GM12872 (cell line): Measurements from ENCODE around the gene C5orf34.

Experiments
- CTCF ChIP-seq: IDR thresholded peaks from 3 replicates; pipeline ENCODE4 v1.5.1; 2011; ENCODE audit warnings: low read depth, mild to moderate bottlenecking, low read length, moderate library complexity; ENCODE audit not compliant: insufficient read depth

The C5orf34 gene

GRCh38 chr5:43514025-43514424, 923 bp downstream of the C5orf34 start:
- TF ChIP-seq CTCF, result no peak

GRCh38 chr5:43498581-43498980, 16.4 kb downstream of the C5orf34 start:
- TF ChIP-seq CTCF, result no peak

- no peak for TF ChIP-seq CTCF
Observed at GRCh38 chr5:43497311-43498104, 17.4 kb downstream of the C5orf34 start.

- TF ChIP-seq CTCF, result no peak
Observed at GRCh38 chr5:43491326-43491725, 23.6 kb downstream of the C5orf34 start.

GRCh38 chr5:43486353-43486752, 28.6 kb downstream of the C5orf34 start:
- no peak for TF ChIP-seq CTCF

GRCh38 chr5:43485406-43485805, 29.5 kb downstream of the C5orf34 start:
- TF ChIP-seq CTCF, result no peak

GRCh38 chr5:43484106-43484849, 30.7 kb downstream of the C5orf34 start:
- peak; percentile 73 for TF ChIP-seq CTCF
